Omental fat pad (tissue), 4 donors: ENCODE data around the gene EDAR. TPM values are rescaled to one million over a fixed set of nuclear protein-coding genes. Genes with fewer than 3 reads are reported as not detected.

Source experiments
- ATAC-seq: fragments of 150-250 bp; one replicate; pipeline ENCODE4 v1.9.1; 2016; ENCODE audit warnings: mild to moderate bottlenecking, moderate library complexity; ENCODE audit not compliant: low FRiP score
- DNase-seq: peaks from one replicate; pipeline ENCODE4 v3.0.0-alpha.2; 2019; ENCODE audit warnings: low spot score
- small RNA-seq: library from RNA; depleted of rRNA; stranded (forward); fragments of <200 nt; gene quantifications from one replicate; pipeline ENCODE3, GENCODE V24; 2016
- total RNA-seq, 4 donors: library from RNA; depleted of rRNA; stranded (reverse); fragments of >200 nt; gene quantifications; one replicate each; pipeline ENCODE4 v1.1.0, GENCODE V29; 2016
- TF ChIP-seq, protein P1 (sequence below), 3 donors: fragments of 450-650 bp; IDR thresholded peaks; one replicate each; pipeline ENCODE4 v1.5.1; 2016 to 2017; ENCODE audit warnings: antibody characterized with exemption in 3 of 3, mild to moderate bottlenecking in 3 of 3, moderate library complexity in 2 of 3

The EDAR gene
- total RNA-seq, 4 donors from 2014 or later, result not detected

DNA sequence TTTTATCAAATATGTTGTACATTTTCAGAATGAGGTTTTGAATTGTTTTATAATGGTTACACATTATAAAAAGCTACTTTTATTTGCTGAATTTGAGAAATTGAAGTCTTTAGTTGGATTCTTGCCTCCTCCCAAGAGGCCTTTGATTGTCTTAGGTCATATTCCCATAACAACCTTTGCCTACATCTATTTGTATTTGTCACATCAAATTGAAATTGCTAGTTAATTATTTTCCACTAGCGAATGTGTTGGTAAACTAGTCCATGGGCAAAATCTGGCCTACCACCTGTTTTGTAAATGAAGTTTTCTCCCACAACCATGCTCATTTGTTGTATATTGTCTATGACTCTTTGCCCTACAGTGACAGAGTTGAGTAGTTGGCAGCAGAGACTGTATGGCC lies 142.0 kb downstream of the EDAR start:
- DNase-seq (no peak), ATAC-seq (no peak)
- TF ChIP-seq, protein P1, sequence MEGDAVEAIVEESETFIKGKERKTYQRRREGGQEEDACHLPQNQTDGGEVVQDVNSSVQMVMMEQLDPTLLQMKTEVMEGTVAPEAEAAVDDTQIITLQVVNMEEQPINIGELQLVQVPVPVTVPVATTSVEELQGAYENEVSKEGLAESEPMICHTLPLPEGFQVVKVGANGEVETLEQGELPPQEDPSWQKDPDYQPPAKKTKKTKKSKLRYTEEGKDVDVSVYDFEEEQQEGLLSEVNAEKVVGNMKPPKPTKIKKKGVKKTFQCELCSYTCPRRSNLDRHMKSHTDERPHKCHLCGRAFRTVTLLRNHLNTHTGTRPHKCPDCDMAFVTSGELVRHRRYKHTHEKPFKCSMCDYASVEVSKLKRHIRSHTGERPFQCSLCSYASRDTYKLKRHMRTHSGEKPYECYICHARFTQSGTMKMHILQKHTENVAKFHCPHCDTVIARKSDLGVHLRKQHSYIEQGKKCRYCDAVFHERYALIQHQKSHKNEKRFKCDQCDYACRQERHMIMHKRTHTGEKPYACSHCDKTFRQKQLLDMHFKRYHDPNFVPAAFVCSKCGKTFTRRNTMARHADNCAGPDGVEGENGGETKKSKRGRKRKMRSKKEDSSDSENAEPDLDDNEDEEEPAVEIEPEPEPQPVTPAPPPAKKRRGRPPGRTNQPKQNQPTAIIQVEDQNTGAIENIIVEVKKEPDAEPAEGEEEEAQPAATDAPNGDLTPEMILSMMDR (IDR thresholded peaks at IDR 0.05), result no peak

DNA sequence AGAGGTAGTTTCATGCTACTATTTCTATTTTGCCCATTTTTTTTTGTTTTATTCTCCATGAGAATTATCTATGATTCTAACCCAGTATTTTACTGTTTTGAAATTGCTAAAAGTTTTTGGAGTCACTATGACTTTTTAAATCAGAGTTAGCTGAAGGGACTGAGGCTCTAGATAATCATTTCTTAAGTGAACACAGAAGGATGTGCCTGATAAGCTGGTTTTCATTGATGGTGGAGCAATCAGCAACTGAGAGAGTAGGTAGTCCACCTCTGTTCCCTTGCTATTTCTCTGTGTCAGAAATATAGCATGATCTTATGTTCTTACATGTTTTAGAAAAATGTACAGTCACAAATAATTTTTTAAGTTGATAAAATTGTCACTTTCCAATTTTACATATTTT lies 143.1 kb downstream of the EDAR start:
- ATAC-seq, result no peak
- DNase-seq, result no peak
- TF ChIP-seq, protein P1 (IDR thresholded peaks at IDR 0.05), result no peak

Small RNAs within 50 kb of the gene (small RNA-seq; reads per million reads assigned to genes)
- not detected for gene AC073415.1

Other genes with a start within 250 kb of the EDAR start
- gene CCDC138, start 202.4 kb downstream of the EDAR start, total RNA-seq, result 10 to 100 TPM in 1 of 4 donors, 1 to 10 TPM in 3; 1.6 to 10.3 (median 3.2) TPM
- gene SH3RF3, start 140.0 kb upstream of the EDAR start, total RNA-seq, result 10 to 100 TPM in 2 of 4 donors, 1 to 10 TPM in 2; 6.5 to 16.6 (median 8.6) TPM